Peyer's patch (tissue), 4 donors: ENCODE measurements around the gene PTPRF.

Source experiments
- CTCF ChIP-seq, 6 experiments: fragments of 450-650 bp in 4 of 6; fragments of 200-600 bp in 2 of 6; sonication (generic) in 1 of 6; IDR thresholded peaks; one replicate each; pipeline ENCODE4 v1.5.1; 2017 to 2019; ENCODE audit warnings: antibody characterized with exemption in 6 of 6, mild to moderate bottlenecking in 3 of 6, moderate library complexity in 1 of 6
- POLR2A ChIP-seq, 2 donors: fragments of 450-650 bp; IDR thresholded peaks; one replicate each; pipeline ENCODE4 v1.5.1; 2017; ENCODE audit warnings: antibody characterized with exemption in 2 of 2, mild to moderate bottlenecking in 2 of 2, moderate library complexity in 2 of 2

- TF ChIP-seq CTCF (IDR thresholded peaks at IDR 0.05): no peak
- TF ChIP-seq POLR2A (IDR thresholded peaks at IDR 0.05): no peak
Measured at GRCh38 chr1:43541141-43541540, 10.5 kb downstream of the PTPRF start.
